GM21786 (cell line): ENCODE measurements around the gene CALHM4.
"Not testable (repeated sequence)": the region's sequence is repeated elsewhere in the genome, so short reads cannot be mapped to it uniquely, and the experiment has no call there.

ENCODE experiments used
- ATAC-seq: cut with Tn5 transposase; IDR thresholded peaks from one replicate; pipeline ENCODE4 v1.9.1; 2021; ENCODE audit not compliant: unreplicated experiment

Gene CALHM4

DNA sequence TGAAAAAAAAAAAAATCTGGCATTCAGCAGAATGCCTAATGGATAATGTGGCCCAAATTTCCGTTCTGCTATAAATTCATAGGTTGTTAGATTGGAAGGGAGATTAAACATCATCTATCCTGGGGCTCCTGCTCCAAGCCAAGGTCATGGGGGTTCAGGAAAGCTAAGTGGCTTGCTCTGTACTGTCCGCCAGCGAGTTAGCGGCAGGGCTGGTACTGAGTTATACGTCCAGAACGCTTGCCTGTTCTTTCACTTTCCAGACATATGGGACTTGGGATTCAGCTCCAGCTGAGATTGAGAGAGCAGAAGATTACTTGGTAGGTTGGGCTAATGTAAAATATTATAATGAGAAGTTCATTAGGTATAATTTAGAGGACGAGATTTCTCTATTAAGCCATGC, 18.6 kb downstream of the CALHM4 start:
- no peak for ATAC-seq

DNA sequence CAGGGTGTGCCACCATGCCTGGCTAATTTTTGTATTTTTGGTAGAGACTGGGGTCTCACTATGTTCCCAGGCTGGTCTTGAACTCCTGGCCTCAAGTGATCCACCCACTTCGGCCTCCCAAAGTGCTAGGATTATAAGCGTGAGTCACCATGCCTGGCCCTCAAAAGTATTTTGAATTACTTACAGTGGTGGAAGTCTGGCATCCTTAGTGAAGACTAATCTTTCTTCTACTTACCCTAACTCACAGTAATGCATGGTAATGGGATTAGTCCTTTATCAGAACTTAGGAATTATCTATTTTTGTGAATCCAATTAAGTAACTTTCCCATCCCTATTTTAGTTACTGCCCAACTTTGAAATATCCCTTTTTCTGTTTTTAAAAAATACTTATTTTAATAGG, 21.7 kb downstream of the CALHM4 start:
- no peak for ATAC-seq

DNA sequence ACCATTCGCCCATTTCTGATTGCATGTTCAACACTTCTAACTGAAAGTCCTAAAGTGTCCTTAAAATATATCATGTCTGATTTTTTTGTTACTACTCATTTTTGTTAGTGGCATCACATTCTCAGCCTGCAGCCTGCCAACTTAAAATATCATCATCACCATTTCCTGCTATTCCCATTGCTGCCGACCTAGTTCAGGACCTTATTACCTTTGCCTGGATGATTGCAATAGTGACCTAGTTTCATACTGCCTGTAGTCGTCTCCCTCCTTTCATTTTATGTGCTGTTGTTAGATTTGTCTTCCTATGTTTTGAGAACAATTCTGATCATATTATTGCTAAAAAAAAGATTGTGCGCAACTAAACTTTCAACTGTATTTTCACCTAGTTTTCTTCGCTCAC, 23.9 kb downstream of the CALHM4 start:
- ATAC-seq = no peak

DNA sequence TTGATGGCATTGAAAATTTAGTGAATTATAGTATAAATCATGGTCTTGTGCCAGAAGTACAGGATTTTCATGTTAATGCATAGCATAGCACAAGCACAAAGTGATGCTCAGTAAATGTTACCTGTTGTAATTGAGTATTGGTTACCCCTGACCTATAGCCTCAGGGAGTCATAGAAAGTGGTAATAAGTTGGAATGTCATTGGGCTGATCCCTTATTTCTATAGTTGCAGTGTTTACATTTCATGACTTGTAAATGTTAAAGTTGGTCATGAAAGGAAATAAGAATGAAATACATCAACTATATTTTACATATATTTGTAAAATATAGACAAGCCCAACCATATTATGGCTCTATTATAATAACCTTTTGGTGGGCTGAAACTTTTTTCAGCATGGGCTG, 24.8 kb downstream of the CALHM4 start:
- ATAC-seq = no peak

DNA sequence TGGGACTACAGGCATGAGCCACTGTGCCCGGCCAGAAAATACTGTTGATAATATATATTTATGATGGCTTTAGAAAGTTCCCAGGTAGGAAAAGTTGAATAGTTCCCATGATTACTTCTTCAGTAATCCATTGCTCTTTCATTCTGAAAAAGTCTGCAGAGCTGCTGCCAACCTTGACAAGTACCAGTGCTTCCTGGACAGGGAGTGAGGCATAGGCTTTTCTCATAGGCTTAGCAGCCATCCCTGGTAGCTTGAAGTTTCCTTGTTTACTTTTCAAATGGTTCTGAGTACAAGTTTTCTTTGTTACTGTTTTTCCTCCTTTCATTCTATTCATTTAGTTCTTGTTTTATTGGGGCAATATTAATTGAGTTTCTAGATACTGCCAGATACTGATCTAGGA, 25.6 kb downstream of the CALHM4 start:
- ATAC-seq = no peak

DNA sequence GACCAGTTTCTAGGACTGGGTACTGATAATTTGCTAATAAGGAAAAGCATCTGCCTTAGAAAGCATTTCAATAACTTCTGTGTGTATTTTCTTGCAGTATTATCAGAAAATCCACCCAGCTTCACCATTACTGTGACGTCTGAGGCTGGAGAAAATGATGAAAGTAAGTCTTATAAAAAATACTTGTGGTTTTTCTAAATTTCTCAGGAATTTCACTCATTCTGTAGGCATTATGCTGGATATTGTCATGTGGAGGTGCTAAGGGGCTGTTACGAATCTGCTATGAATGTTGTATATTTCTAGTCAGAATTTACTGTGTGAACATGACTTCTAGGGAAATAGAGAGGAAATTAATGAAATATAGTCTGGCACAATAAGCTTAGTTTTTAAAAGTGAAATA, 26.6 kb downstream of the CALHM4 start:
- ATAC-seq = no peak

DNA sequence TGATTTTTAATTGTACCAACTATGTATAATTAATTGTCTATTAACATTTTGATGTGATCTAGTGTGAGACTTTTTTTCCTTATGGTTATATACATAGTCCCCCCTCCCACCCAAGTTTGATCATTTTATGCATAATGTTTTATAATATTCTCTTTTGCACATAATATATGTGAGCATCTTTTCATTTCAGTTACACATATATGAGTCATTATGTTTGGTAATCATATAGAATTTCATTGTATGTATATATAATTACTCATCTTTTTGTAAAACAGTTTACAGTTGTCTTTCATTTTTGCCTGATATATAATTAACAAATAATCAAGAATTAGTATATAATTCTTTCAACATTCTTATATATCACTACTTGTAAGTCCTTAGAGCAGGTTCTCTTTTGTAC, 32.7 kb downstream of the CALHM4 start:
- no peak for ATAC-seq

DNA sequence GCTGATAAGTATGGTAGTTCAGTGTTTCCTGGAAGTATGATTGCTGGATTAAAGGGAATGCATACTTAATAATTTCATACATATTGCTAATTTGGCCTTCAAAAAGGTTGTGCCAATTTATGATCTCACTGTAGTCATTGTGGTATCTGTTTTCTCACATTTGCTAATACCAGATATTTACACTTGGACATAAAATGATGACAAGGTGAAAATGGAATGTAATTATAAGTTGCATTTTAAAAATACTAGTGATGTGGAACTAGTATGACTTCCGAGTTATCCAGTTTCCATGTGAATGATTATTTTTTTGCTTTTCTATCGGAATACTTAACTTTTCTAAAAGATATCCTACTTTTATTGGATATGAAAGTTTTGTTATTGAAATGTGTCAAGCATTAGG, 33.2 kb downstream of the CALHM4 start:
- ATAC-seq = no peak

DNA sequence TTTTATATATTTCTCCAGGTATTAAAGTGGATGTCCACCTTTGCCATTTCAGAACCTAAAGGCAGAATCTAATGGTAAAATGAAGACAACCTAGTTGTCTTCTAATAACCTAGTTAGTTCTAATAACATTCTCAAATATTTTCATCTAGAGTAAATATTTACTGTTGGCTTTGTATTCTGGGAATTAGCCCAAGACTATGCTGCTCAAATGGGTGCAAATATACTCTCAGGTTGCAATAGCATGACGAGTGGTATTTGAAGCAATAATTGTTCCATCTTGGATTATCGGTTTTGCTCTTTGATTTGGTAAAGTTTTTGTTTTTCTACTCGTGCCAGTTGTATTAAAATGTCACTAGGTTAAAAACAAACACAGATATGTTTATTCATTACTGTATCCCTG, 41.7 kb downstream of the CALHM4 start:
- no peak for ATAC-seq

DNA sequence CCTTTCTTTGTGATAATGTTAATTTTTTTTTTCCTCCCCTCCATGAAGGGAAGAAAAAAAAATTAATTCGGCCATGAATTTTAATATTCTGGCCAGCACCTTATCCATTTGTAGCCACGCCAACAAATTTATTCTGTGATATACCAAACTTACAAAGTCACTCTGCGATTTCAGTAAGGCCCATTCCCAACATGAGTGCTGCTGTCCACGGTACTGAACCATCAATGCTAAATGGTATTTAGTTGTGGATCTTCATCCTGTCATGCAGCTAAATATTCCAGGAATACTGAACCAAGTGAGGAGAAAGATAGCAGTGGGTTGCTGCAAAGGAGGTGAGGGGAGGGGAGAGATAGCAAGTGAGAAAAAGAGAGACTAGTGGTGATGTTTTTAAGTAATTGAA, 43.3 kb downstream of the CALHM4 start:
- no peak for ATAC-seq

DNA sequence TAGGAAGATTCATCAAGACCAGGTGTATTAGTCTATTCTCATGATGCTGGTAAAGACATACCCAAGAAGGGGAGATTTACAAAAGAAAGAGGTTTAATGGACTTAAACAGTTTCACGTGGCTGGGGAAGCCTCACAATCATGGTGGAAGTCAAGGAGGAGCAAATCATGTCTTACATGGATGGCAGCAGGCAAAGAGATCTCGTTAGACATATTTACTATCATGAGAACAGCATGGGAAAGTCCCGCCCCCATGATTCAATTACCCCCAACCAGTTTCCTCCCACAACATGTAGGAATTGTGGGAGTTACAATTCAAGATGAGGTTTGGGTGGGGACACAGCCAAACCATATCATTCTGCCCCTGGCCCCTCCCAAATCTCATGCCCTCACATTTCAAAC, 50.4 kb downstream of the CALHM4 start:
- not testable (repeated sequence) for ATAC-seq

DNA sequence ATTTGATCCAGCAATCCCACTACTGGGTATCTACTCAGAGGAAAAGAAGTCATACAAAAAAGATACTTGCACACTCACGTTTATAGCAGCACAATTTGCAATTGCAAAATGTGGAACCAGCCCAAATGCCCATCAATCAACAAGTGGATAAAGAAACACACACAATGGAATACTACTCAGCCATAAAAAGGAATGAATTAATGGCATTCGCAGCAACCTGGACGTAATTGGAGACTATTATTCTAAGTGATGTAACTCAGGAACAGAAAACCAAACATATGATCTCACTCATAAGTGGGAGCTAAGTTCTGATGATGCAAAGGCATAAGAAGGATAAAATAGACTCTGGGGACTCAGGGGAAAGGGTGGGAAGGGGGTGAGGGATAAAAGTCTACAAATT, 51.3 kb downstream of the CALHM4 start:
- not testable (repeated sequence) for ATAC-seq

DNA sequence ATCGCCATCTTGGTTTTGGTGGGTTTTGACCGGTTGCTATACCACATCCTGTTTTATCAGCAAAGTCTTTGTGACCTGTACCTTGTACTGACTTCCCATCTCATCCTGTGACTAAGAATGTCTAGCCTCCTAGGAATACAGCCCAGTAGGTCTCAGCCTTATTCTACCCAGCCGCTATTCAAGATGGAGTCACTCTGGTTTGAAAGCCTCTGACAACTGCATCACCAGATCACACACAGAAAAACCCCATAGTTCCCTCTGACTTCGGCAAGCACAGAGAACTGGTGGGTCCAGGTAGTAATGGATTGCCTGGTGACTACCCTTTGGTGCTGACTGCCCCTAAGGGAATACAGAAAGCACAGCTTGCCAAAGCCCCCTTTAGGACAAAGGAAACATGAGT, 52.4 kb downstream of the CALHM4 start:
- no peak for ATAC-seq
